ENCODE data around the gene MEI1.
"Not testable (repeated sequence)": the region's sequence is repeated elsewhere in the genome, so short reads cannot be mapped to it uniquely, and the experiment has no call there.

Gene MEI1, protein sequence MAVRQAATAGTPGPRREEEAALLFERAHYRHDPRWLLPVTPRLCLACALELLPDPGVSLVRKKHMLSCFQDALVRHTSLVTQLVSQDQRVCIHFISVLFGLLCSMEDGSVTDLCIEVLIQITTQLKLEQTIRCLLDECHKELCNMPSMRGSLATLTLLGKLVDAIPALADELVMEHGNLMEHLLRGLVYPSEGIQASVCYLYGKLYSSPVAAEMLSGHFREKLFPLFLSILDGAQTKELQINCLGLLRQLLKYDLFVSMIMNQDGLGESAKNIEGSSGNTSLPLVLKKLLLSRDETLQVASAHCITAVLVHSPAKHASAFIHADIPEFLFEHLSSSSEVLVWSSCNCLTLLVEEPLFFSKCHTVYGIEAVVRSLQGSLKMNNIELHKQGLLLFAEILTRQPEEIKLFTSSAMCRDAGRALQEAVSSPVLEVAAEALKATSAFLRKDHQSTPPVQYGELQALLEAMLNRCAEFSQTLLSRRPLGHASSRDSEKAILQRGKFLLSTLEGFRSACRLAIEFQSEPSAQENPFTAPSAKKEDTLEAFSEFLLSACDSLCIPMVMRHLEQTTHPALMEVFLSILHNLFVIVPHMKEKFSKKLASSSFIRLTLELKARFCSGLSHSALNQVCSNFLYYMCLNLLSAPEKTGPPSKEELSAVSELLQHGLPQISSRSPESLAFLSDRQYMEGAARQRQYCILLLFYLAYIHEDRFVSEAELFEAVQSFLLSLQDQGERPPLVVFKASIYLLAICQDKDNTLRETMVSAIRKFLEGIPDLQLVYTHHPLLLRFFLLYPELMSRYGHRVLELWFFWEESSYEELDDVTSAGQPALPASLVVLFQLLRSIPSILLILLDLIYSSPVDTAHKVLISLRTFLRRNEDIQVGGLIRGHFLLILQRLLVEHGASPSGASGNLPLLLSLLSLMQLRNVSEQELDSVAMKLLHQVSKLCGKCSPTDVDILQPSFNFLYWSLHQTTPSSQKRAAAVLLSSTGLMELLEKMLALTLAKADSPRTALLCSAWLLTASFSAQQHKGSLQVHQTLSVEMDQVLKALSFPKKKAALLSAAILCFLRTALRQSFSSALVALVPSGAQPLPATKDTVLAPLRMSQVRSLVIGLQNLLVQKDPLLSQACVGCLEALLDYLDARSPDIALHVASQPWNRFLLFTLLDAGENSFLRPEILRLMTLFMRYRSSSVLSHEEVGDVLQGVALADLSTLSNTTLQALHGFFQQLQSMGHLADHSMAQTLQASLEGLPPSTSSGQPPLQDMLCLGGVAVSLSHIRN

DNA sequence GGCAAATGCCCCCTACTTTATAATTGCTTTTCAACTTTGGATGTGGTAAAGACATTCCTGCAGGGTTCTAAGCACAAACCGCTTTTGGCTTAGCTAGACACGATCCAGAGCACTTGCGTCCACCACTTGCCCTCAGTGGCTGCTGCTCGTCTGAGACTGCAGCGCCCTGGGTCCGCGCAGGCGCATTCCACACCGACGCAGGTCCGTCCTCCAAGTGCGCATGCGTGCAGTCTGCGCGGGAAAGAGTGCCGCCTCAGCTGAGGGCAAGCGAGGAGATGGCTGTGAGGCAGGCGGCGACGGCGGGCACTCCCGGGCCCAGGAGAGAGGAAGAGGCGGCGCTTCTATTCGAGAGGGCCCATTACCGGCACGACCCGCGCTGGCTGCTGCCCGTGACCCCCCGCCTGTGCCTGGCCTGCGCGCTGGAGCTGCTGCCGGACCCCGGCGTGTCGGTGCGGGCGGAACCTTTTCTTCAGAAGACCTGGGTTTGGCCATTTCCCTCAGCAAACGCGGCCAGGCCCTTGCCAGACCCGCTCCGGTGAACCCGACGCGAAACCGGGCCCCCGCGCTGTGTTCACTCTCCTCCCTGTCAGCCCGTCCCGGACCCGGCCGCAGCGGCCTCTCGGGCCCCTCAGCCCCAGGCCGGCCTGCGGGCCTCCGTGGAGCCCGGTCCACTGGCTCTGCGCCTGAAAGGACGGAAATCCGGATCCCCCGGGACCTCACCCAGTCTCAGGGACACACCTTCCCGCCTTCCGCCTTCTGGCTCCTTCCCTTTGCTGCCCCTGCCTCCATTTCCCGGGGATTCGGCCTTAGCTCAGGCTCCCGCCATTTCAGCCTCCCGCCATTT lies at the start of gene MEI1:
Gene MEI1 (plus strand): TSS at position 240 of the 844 bp plus-strand sequence. CDS start 36 bp downstream, at position 276.
- DNase-seq, result no peak

DNA sequence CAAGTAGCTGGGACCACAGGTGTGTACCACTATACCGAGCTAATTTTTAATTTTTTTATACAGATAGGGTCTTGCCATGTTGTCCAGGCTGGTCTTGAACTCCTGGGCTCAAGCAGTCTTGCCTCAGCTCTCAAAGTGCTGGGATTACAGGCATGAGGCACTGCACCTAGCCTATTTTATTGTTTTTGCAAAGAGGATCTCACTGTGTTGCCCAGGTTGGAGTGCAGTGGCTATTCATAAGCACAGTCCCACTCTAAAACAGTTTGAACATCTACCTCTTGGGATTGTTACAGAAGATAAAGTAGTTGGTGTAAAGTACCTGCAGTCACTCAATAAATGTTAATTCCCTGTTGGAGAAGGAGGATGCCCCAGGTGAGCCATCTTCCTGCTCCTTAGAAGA lies 49.1 kb upstream of the MEI1 start:
- DNase-seq, result no peak

DNA sequence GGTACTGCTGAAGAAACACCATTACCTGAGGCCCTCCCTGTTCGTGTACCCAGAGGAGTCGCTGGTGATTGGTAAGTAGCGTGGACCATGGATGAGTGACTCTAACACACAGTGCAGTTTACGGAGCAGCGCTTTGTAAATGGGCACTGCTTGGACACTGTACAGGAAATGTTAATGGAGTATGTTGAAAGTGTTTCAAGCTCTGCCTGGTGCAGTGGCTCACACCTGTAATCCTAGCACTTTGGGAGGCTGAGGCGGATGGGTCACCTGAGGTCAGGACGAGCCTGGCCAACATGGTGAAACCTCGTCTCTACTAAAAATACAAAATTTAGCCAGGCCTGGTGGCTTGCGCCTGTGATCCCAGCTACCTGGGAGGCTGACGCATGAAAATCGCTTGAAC lies 48.5 kb upstream of the MEI1 start:
- no peak for DNase-seq

DNA sequence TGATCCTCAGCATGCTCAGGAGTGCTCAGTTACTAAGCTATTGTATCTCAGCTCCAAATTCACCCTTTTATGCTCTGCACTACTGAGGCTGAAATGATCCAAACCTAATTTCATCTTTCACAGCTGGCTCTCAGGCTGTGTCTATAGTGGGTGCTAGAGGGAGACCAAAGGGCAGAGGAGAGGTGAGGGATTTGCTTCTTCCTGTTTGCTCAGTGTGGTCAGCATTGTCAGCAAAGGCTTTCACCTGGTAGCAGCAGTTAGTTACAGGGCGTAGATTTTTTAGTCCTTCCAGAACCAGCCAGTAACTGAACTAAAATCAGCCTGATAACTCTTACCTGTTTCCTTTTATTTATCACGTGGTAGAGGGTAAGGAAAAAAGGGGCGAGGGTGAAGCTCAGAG lies 45.0 kb upstream of the MEI1 start:
- no peak for DNase-seq

DNA sequence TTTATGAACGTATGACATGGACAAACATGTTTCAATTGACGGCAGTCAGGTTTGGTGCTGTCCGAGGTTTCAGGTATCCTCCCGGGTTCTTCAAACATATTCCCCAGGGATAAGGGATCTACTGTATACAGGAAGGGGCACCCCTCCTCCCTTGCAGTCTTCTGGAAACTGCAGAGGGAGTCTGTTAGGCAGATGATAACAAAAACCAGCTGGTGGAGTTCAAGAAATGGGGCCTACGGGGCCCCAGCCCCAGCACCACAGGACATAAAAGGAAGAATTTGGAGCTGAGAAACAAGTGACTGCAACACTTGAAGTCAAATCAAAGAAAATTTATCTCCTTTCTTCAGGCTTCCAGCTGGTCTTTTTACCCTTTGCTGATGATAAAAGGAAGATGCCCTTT lies 42.7 kb upstream of the MEI1 start:
- no peak for DNase-seq

DNA sequence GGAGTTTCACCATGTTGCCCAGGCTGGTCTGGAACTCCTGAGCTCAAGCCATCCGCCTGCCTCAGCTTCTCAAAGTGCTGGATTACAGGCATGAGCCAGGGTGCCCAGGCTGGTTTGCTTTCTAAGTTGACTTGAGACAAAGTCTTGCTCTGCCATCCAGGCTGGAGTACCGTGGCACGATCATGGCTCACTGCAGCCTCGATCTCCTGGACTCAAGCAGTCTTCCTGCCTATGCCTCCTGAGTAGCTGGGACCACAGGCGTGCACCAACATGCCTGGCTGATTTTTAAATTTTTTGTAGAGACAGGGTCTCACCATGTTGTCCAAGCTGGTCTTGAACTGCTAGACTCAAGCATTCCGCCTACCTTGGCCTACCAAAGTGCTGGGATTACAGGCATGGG lies 41.6 kb upstream of the MEI1 start:
- no peak for DNase-seq

DNA sequence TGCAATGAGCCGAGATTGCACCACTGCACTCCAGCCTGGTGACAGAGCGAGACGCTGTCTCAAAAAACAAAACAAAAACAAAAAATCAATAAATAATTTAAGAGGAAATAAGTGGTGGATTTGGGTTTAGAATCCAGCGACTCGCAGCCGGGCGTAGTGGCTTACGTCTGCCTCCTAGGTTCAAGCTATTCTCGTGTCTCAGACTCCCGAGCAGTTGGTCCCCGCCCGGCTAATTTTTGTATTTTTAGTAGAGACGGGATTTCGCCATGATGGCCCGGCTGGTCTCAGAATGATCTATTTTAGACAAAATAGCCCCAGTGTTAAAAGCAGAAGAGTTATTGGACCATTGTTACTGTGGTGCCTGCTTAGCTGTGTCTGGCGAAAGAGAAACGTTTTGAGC lies 40.4 kb upstream of the MEI1 start:
- no peak for DNase-seq

DNA sequence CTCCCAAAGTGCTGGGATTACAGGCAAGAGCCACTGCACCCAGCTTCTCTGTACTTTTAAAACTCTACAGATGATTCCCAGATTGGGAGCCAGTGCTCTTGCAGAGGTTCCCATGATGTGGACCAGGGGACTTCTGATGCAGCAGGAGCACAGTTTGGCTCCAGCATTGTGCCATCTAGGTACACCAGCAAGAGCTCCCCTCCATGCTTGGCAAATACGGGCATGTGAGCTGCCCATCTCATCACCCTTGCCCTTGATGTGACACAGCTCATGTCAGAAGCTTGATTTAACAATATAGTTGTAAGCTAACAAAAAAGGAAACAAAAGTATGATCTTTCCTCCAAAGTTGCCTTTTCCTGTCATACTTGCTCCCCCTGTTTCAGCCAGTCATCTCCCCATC lies 39.4 kb upstream of the MEI1 start:
- no peak for DNase-seq

DNA sequence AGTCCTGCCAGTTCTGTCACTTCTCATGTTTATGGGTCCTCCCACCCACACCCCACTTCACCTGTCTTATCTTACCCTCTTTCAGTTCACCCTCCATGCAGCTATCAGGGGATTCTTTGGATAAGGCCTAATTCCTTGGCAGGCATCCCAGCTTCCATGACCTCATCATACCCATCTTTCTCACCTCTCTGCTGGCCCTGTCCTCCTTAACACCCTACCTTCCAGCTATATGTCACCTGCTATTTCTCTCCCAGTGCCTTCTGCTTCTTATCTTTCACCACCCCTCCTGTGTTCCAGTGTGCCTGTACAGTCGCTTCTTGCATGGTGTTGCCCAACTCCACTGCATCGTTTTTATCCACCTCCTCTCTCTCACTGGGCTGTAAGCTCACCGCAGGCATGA lies 38.9 kb upstream of the MEI1 start:
- DNase-seq, result no peak

DNA sequence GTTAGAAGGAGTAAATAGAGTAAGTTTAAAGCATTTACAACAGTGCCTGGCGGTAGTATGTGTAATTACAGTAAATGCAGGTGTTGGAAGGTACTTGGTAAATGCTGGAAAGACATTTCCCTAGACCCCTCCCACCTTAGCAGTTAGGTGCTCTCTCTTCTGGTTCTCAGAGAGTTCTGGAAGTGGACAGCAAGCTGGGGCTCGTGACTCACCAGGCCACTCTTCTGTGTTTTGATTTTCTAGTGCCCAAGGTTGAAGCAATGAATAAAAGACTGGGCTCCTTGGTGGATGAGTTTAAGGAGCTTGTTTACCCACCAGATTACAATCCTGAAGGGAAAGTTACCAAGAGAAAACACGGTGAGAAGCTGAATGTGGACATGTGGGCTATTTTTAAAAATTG lies 38.2 kb upstream of the MEI1 start:
- DNase-seq, result no peak

DNA sequence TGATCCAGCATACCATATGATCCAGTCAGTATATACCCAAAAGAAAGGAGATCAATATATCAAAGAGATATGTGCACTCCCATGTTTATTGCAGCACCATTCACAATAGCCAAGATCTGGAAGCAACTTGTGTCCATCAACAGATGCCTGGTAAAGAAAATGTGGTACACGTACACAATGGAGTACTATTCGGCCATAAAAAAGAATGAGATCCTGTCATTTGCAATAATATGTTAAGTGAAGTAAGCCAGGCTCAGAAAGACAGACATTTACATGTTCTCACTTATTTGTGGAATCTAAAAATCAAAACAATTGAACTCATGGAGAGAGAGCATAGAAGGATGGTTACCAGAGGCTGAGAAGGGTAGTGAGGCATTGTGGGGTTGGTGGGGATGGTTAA lies 37.6 kb upstream of the MEI1 start:
- no peak for DNase-seq

DNA sequence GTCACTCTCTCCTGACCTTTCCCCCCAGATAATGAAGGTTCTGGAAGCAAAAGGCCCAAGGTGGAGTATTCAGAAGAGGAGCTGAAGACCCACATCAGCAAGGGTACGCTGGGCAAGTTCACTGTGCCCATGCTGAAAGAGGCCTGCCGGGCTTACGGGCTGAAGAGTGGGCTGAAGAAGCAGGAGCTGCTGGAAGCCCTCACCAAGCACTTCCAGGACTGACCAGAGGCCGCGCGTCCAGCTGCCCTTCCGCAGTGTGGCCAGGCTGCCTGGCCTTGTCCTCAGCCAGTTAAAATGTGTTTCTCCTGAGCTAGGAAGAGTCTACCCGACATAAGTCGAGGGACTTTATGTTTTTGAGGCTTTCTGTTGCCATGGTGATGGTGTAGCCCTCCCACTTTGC lies 35.7 kb upstream of the MEI1 start:
- not testable (repeated sequence) for DNase-seq

DNA sequence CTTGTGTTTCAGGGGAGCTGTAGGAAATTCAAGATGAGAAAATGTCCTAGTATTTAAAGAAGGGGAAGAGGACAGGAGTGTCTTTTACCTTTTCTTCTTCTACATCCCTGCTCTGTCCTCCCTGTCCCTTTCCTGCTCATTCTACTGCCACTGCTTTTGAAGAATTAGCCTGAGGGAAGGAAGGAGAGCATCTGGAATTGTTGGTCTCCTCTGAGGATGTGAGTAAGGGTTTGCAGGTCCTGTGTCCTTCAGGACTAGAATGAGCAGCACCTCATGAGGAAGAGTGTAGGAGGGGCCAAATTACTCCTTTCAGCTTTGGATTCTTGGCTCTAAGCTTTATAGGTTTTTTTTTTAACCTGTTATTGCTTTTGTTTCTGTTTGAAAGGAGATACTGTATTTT lies 34.8 kb upstream of the MEI1 start:
- no peak for DNase-seq

DNA sequence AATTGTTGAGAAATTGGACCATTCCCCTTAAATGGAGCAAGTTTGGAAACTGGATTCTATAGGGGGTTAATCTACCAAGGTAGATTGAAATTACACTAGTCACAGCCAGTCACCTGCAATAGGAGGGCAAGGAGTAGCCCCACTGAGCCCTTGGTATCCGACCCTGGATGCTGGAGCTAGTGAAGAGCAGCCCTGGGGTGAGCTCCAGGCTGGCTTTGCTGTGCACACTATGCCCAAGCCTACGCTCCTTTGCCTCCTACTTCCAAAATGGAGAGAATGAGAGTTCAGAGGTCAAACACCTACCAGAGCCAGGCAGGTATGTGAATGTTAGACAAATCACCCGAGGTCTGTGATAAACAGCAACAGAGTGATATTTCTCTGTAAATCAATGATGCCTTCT lies 34.4 kb upstream of the MEI1 start:
- no peak for DNase-seq

DNA sequence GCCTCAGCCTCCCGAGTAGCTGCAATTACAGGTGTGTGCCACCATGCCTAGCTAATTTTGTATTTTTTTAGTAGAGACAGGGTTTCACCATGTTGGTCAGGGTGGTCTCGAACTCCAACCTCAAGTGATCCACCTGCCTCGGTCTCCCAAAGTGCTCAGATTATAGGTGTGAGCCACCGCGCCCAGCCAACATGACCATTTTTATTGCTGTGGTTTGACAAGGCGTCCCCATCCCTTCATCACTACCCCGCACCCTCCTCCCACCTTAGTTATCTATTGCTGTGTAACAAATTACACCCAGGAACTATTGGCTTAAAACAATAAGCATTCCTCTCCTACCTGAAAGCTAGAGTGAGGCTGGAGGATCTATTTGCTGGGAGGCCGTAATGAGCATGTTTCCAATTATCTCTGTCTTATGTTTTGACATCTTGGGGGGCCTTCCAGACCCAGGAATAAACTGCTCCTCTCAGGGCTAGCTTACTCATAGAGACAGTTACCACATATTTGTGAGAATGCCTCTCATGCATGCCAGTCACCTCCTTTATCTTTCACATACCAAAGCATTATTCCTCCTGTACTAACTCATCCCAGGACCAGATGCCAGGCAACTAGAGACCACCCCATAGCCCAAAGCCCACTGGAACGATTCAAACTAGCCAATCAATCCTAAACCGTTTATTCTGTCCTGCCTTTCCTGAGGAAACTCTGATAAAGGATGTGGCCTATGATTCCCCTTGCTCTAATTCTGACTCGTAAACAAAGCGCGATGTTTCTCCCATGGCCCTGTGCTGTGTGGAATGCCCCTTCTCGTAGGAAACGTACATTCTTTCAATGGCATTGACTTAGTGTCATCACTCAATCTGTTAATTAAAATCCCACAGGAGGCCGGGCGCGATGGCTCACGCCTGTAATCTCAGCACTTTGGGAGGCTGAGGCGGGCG lies 30.1 kb upstream of the MEI1 start:
- DNase-seq, result no peak

DNA sequence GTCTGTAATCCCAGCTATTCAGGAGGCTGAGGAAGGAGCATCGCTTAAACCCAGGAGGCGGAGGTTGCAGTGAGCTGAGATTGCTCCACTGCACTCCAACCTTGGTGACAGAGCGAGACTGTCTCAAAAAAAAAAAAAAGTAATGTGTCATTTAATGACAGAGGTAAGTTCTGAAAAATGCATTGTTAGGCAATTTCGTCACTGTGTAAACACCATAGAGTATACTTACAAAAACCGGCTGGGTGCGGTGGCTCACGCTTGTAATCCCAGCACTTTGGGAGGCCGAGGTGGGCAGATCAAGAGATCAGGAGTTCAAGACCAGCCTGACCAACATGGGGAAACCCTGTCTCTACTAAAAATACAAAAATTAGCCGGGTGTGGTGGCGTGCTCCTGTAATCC lies 27.2 kb upstream of the MEI1 start:
- not testable (repeated sequence) for DNase-seq

DNA sequence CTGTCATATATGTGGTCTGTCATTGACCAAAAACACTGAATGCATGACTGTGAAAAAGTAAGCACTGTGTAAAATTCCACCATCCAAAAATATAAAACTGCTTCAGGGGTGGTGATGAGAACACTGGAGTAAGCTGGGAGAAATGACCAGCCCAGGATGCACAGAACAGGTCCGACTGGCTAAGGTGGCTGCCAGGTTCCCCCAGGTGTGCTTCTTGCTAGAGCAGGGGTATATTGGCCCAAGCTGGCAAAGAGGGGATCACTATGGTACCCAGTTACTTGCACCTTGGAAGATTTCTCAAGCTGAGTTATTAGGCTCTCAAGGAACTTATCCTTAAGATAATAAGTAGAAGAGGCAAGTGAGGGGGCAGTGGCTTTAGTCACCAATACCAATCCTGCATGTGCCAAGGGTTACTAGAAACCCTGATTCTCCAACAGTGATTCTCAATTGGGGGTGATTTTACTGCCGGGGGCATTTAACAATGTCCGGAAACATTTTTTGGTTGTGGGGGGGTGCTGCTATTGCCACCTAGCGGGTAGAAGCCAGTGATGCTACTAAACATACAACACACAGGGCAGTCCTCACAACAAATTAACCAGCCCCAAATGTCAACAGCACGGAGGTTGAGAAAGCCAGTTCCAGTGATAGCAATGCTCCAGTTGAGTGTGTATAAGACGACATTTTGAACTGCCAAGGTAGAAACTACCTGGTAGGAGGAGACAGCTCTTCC lies 26.4 kb upstream of the MEI1 start:
- no peak for DNase-seq

DNA sequence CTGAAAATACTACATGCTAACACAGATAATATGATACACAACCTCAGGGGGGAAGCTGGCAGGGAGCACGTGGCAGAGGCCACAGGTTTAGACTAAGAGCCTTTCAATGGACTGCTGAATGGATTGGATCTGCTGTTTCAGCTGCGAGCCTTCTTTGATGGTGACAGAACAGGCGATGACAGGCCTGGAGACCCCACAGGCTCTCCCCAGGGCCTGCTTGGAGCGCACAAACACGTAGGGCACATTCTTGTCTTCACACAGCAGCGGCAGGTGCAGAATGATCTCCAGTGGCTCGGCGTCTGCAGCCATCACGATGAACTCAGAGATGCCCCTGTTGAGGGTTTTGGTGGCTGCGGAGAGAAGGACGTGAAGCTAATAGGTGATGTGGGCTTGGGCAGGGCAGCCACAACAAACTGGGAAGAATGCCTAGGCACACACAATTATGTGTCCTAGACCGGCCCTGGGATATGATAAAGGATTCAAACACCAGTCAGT lies 24.4 kb upstream of the MEI1 start:
- no peak for DNase-seq

DNA sequence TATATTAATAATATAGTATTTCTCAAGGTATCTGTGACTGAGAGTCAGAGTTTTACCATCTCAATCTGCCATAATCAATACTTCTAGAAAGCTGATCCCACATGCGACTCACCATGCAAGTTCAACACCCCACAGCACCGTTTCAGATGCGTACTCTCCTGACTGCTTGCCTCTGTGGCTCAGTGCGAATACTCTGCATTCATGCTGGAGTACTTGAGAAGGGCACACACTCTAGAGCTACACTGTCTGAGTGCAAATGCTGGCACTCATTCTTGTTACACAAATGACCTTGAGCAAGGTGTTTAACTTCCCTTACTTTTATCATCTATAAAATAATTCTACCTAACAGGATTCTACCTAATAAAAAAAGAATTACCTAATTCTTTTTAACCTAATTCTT lies 23.2 kb upstream of the MEI1 start:
- no peak for DNase-seq

DNA sequence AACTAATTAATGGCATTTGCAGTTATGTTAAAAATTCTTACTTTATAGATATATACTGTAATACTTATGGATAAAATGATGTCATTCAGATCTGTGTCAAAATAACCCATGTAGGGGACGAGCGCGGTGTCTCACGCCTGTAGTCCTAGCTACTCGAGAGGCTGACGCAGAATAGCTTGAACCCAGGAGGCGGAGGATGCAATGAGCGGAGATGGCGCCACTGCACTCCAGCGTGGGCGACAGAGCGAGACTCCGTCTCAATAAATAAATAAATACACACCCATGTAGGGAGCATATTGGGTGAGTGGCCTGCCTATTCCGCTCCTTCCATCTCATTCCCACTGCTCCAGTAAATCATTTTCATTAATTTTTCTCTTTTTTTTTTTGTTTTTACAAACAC lies 17.7 kb upstream of the MEI1 start:
- DNase-seq, result no peak
